Fibroblast of lung (primary cell): ENCODE data around the gene DAGLA.

Experiments
- CTCF ChIP-seq, 2 donors: IDR thresholded peaks in 1 of 2; conservative IDR thresholded peaks in 1 of 2; 1 replicate in 1 of 2; 2 replicates in 1 of 2; pipeline ENCODE4 v1.5.1; 2011 to 2012; ENCODE audit warnings: low read length in 2 of 2, control low read depth in 1 of 2, inconsistent platforms in 1 of 2, low read depth in 1 of 2, mild to moderate bottlenecking in 1 of 2
- EZH2 ChIP-seq: IDR thresholded peaks from 2 replicates; pipeline ENCODE4 v1.5.1; 2012; ENCODE audit warnings: low read length, control low read depth, mild to moderate bottlenecking; ENCODE audit errors: missing control alignments

GRCh38 chr11:61773809-61774208 lies 93.6 kb downstream of the DAGLA start:
- TF ChIP-seq CTCF (conservative IDR thresholded peaks at IDR 0.05 in 1 of 2, IDR thresholded peaks at IDR 0.05 in 1 of 2; ENCODE audit: low read depth in 1 of 2, low read length in 2 of 2) (no peak), EZH2 (no peak)
